BJ (cell line): Measurements from ENCODE around the gene SMOC2. TPM values are rescaled to one million over a fixed set of nuclear protein-coding genes. Genes with fewer than 3 reads are reported as not detected.

Experiments
- CTCF ChIA-PET: fragments of 350-600 bp; formaldehyde crosslinking; extraction: SDS; loops from one replicate; lab custom pipeline; 2021; ENCODE audit warnings: antibody characterized with exemption, inconsistent platforms; lab: Yijun Ruan, JAX
- POLR2A ChIA-PET: fragments of 300-600 bp; sonication (Branson Sonifier 250); formaldehyde crosslinking; extraction: SDS; loops from one replicate; lab custom pipeline; 2021; ENCODE audit warnings: antibody characterized with exemption; lab: Charles Lee
- DNase-seq: peaks from one replicate; pipeline ENCODE4 v3.0.0-alpha.2; 2011; ENCODE audit warnings: low read depth
- H3K27me3 ChIP-seq: 2 replicates; pipeline ENCODE4 v1.6.0; 2011; ENCODE audit warnings: low read length; ENCODE audit not compliant: control insufficient read depth, insufficient read depth
- H3K36me3 ChIP-seq: 2 replicates; pipeline ENCODE4 v1.5.1; 2011; ENCODE audit warnings: low read length; ENCODE audit not compliant: control insufficient read depth, insufficient read depth
- H3K4me3 ChIP-seq: 2 replicates; pipeline ENCODE4 v1.5.1; 2011; ENCODE audit warnings: low read depth, mild to moderate bottlenecking, control low read depth, low read length
- polyA plus RNA-seq: library from polyadenylated mRNA; depleted of rRNA; stranded (reverse); fragments of >200 nt; gene quantifications from 2 replicates; pipeline ENCODE4 v1.2.3, GENCODE V29; 2011
- TF ChIP-seq, protein P1 (sequence below): IDR thresholded peaks from 2 replicates; pipeline ENCODE4 v1.5.1; 2011; ENCODE audit warnings: low read depth, mild to moderate bottlenecking, control low read depth, inconsistent platforms, low read length, moderate library complexity; ENCODE audit not compliant: insufficient read depth

SMOC2 gene
- polyA plus RNA-seq, 1 experiment: not detected

DNA sequence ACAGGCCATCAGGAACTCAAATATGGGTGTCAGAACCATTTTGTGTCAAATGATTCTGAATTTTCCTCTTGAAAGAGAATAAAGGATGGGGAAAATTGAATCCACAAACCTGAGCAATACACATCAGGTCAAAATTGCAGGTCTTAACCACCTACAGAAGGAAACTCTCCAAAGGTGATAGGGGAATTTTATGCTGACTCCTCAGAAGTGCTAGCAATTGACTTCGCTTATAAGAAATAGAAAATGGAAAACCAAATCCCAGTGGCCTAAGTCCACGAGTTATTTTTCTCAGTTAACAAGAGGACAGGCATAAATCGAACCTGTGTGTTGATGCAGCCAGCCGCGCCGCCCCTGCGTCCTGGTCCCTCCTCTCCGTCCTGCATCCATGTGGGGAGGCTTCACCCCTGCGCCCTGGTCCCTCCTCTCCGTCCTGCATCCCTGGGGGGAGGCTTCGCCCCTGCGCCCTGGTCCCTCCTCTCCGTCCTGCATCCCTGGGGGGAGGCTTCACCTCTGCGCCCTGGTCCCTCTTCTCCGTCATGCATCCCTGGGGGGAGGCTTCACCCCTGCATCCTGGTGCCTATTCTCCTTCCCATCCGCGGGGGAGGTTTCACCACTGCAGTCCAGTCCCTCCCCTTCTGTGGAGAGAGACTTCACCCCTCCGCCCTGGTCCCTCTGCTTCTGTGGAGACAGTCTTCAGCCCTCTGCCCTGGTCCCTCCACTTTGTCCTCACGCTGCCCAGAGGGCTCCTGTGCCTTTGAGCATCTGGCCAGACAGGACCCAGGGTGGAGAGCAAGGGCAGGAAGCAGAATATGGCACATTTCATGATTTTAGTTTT lies 230.3 kb downstream of the SMOC2 start:
- Histone ChIP-seq H3K27me3 (no peaks in the 10 kb centered on the region), H3K36me3 (no peaks in the 10 kb centered on the region), H3K4me3 (no peak overlapping the region)
- TF ChIP-seq, protein P1, sequence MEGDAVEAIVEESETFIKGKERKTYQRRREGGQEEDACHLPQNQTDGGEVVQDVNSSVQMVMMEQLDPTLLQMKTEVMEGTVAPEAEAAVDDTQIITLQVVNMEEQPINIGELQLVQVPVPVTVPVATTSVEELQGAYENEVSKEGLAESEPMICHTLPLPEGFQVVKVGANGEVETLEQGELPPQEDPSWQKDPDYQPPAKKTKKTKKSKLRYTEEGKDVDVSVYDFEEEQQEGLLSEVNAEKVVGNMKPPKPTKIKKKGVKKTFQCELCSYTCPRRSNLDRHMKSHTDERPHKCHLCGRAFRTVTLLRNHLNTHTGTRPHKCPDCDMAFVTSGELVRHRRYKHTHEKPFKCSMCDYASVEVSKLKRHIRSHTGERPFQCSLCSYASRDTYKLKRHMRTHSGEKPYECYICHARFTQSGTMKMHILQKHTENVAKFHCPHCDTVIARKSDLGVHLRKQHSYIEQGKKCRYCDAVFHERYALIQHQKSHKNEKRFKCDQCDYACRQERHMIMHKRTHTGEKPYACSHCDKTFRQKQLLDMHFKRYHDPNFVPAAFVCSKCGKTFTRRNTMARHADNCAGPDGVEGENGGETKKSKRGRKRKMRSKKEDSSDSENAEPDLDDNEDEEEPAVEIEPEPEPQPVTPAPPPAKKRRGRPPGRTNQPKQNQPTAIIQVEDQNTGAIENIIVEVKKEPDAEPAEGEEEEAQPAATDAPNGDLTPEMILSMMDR: no peak
- DNase-seq: no peak
- ChIA-PET POLR2A (no interaction called here), CTCF (no interaction called here)

DNA sequence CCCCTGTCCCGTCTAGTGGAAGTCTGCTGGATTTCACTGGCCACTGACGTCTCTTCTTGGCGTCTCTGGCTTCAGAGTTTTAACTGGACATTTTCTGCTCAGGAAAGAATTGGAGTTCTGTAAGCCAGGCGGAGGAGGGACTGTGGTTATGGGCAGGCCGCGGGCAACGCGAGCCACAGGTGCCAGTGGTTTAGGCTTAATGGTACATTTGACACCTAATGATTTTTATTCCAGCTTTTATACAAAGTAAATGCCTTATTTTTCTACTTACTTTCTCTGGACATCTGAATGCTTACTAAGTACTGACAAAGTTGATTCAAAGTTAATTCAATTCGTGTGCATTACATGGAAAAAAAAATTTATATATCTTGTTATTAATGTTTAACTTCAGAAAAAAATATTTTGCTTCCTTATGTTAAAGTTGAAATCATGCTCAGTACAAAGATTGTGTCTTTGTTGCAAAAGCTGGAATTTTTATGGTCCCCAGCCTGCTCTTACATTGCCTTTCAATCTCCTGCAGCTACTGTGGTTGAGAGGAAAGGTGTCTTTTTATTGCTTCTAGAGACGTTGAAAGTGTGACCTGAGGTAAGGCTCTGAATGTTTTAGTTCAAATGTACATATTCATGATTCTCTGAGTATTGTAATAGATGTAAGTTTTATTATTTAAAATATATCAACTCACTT lies 231.0 kb downstream of the SMOC2 start:
- no peaks in the 10 kb centered on the region for H3K27me3 ChIP-seq
- POLR2A ChIA-PET: no interaction called here
- no peak for DNase-seq
- H3K36me3 ChIP-seq: no peaks in the 10 kb centered on the region
- no peak overlapping the region for H3K4me3 ChIP-seq
- TF ChIP-seq, protein P1: no peak
- CTCF ChIA-PET: no interaction called here

DNA sequence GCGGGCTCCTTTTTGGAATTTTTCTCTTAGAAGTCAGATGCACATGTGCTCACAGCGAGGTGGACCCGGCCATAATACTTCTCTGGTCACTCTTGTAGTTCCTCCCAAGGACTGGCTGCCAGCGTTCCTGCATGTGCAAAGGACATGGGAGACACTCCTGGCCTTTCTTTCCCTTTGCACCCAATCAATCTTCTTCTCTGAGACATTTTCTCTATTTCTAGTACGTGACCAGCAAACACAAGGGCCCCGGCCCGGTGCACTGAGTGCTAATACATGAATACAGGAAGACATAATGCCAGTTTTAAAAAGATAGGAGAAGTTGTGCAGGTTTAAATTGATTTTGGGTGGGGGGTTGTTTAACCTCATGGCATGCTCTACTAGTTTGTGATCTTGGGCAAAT lies 233.6 kb downstream of the SMOC2 start:
- TF ChIP-seq, protein P1: no peak
- DNase-seq: no peak
- POLR2A ChIA-PET: no interaction called here
- H3K36me3 ChIP-seq: no peaks in the 10 kb centered on the region
- no peaks in the 10 kb centered on the region for H3K27me3 ChIP-seq
- CTCF ChIA-PET: interaction anchor here (0.6 kb wide), 1 partner anchor 14 kb away, joined by 3 read pairs; no protein-coding TSS in a partner anchor
- no peak overlapping the region for H3K4me3 ChIP-seq

DNA sequence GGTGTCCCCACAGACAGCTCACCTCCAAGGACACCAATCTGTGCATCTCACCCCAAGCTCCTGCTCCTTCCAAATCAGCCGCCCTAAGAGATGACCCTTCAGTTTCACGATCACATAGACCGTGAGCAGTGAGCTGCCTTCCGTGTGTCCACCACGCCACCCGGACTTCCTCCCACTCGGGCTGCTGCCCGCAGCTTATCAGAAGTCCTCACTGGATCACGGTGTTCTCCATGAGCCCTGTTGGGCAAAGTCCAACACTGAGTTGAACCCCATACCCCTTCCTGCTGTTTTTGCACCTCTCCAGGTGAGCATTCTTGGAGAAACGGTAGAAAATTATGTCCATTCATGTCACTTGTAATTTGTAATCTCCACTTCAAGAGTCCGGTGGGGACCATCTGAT lies 234.4 kb downstream of the SMOC2 start:
- no peaks in the 10 kb centered on the region for H3K36me3 ChIP-seq
- POLR2A ChIA-PET: no interaction called here
- CTCF ChIA-PET: interaction anchor here (0.6 kb wide), 1 partner anchor 15 kb away, joined by 3 read pairs; no protein-coding TSS in a partner anchor
- no peak for DNase-seq
- H3K4me3 ChIP-seq: no peak overlapping the region
- TF ChIP-seq, protein P1: no peak
- H3K27me3 ChIP-seq: no peaks in the 10 kb centered on the region

DNA sequence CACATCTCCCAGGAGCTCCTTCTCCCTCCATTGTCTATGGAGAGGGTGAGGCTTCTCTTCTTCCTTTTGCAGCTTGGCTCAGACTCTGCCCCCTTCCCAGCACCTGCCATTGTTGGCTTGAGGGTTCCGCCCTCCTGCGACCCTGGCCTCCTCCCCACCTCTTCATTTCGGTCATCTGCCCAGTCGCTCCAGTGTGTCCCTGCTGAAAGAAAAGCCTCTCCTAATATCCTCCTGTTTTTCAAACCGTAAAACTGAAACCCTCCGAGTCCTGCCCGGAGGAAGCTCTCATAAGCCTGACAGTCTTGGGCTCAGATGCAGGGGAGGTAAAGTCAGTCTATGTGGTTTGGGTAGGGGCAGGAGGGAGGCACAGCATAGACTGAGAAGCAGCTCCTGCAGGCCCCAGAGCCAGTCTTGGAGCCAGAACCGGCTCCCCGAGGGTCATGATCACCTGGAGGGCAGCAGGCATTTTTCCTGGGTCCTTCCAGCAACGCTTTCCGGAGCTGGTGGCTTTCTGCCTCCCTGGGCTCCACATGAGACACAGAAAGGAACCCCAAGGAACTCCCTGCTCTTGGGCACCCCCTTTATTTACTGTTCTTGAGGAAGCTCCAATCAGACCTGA lies 235.1 kb downstream of the SMOC2 start:
- ChIA-PET POLR2A (no interaction called here), CTCF (no interaction called here)
- TF ChIP-seq, protein P1: no peak
- no peaks in the 10 kb centered on the region for H3K27me3 ChIP-seq
- DNase-seq: no peak
- no peaks in the 10 kb centered on the region for H3K36me3 ChIP-seq
- no peak overlapping the region for H3K4me3 ChIP-seq
